IPS DF 6.9 (cell line): Measurements from ENCODE around the gene ZNF33A.

Experiments
- DNase-seq: peaks from one replicate; pipeline ENCODE4 v3.0.0-alpha.2; 2013; ENCODE audit warnings: low read depth, low spot score
- H3K27ac ChIP-seq: one replicate; pipeline ENCODE4 v1.5.1; 2013; ENCODE audit warnings: low read length, control low read depth
- H3K27me3 ChIP-seq: 2 replicates; pipeline ENCODE4 v1.6.1; 2013; ENCODE audit warnings: mild to moderate bottlenecking, low read length; ENCODE audit not compliant: control insufficient read depth, insufficient read depth
- H3K36me3 ChIP-seq: 2 replicates; pipeline ENCODE4 v1.6.1; 2013; ENCODE audit warnings: low read length; ENCODE audit not compliant: control insufficient read depth, insufficient read depth
- H3K4me1 ChIP-seq: 2 replicates; pipeline ENCODE4 v1.6.1; 2013; ENCODE audit warnings: low read length; ENCODE audit not compliant: control insufficient read depth, insufficient read depth
- H3K4me3 ChIP-seq: 2 replicates; pipeline ENCODE4 v1.5.1; 2013; ENCODE audit warnings: mild to moderate bottlenecking, low read length
- H3K9me3 ChIP-seq: 2 replicates; pipeline ENCODE4 v1.6.1; 2013; ENCODE audit warnings: low read length, inconsistent platforms; ENCODE audit not compliant: control insufficient read depth, insufficient read depth
- WGBS: extraction: QIAGEN DNeasy Blood & Tissue Kit; methylation state at CpG from one replicate; pipeline ENCODE4 v1.1.7; 2013; ENCODE audit warnings: mixed read lengths, missing lambda C conversion rate; ENCODE audit not compliant: insufficient read length, insufficient coverage; 5-methylcytosine and 5-hydroxymethylcytosine counted together

Gene ZNF33A

GRCh38 chr10:38093816-38094157 lies 83.3 kb downstream of the ZNF33A start:
- H3K4me3 ChIP-seq, result no peak overlapping the region; the same call in 1 of the 2 replicates
- H3K9me3 ChIP-seq, result 0 out of 2 replicates have a peak, but pooled peaks cover 2% of the 10 kb centered on the region
- H3K36me3 ChIP-seq, result no peaks in the 10 kb centered on the region; the same call in 1 of the 2 replicates
- H3K27ac ChIP-seq, result no peak overlapping the region
- H3K27me3 ChIP-seq, result no peaks in the 10 kb centered on the region
- H3K4me1 ChIP-seq, result peaks cover 3% of the 10 kb centered on the region; the same call in 1 of the 2 replicates
- no CpG with 5 or more reads among the region's 16 CpGs for WGBS
- no peak for DNase-seq

- no peak within 1 kb of the TSS for H3K27ac ChIP-seq
- no CpG with 5 or more reads among the region's 59 CpGs for WGBS
- H3K9me3 ChIP-seq, result 0 out of 2 replicates have a peak, but pooled peaks cover 2% of the 10 kb centered on the region
Observed at GRCh38 chr10:38094158-38094926, 83.9 kb downstream of the ZNF33A start, which contains the start of gene ZNF37A. TSS of gene ZNF37A (plus strand) at chr10:38094337. CDS start at chr10:38096618, 2,281 bp downstream.

GRCh38 chr10:38094927-38095574 lies 84.6 kb downstream of the ZNF33A start:
- Histone ChIP-seq H3K4me1 (peaks cover 3% of the 10 kb centered on the region; the same call in 1 of the 2 replicates), H3K27me3 (no peaks in the 10 kb centered on the region), H3K27ac (no peak overlapping the region), H3K4me3 (peak overlapping the region; percentile 44; the same call in 1 of the 2 replicates), H3K9me3 (0 out of 2 replicates have a peak, but pooled peaks cover 2% of the 10 kb centered on the region), H3K36me3 (no peaks in the 10 kb centered on the region; the same call in 1 of the 2 replicates)
- no peak for DNase-seq
- WGBS, result no CpG with 5 or more reads among the region's 21 CpGs

More at GRCh38 chr10:38094158-38094926, 83.9 kb downstream of the ZNF33A start, which contains the start of gene ZNF37A:
- peaks cover 3% of the 10 kb centered on the region; the same call in 1 of the 2 replicates for H3K4me1 ChIP-seq
- no peaks in the 10 kb centered on the region for H3K27me3 ChIP-seq
- H3K4me3 ChIP-seq, result peak within 1 kb of the TSS; percentile 44; the same call in 1 of the 2 replicates
- peak; percentile 72 for DNase-seq
- no peaks in the 10 kb centered on the region; the same call in 1 of the 2 replicates for H3K36me3 ChIP-seq

- H3K36me3 ChIP-seq, result no peaks in the 10 kb centered on the region
- H3K4me1 ChIP-seq, result no peaks in the 10 kb centered on the region
- no peak overlapping the region for H3K27ac ChIP-seq
- H3K27me3 ChIP-seq, result no peaks in the 10 kb centered on the region
- peaks cover 1% of the 10 kb centered on the region; the same call in 1 of the 2 replicates for H3K9me3 ChIP-seq
- DNase-seq, result no peak
- WGBS, result no CpG with 5 or more reads among the region's 1 CpG
- H3K4me3 ChIP-seq, result no peak overlapping the region
Observed at GRCh38 chr10:38102880-38103279, 92.4 kb downstream of the ZNF33A start.

GRCh38 chr10:38103756-38104155 lies 93.3 kb downstream of the ZNF33A start:
- no peak overlapping the region for H3K4me3 ChIP-seq
- WGBS, result no CpG with 5 or more reads among the region's 3 CpGs
- DNase-seq, result no peak
- H3K27me3 ChIP-seq, result no peaks in the 10 kb centered on the region
- H3K9me3 ChIP-seq, result peaks cover 1% of the 10 kb centered on the region; the same call in 1 of the 2 replicates
- no peaks in the 10 kb centered on the region for H3K36me3 ChIP-seq
- H3K4me1 ChIP-seq, result no peaks in the 10 kb centered on the region
- no peak overlapping the region for H3K27ac ChIP-seq

GRCh38 chr10:38112159-38112558 lies 101.7 kb downstream of the ZNF33A start:
- no peaks in the 10 kb centered on the region for H3K27me3 ChIP-seq
- peaks cover 4% of the 10 kb centered on the region for H3K9me3 ChIP-seq
- no peak overlapping the region for H3K4me3 ChIP-seq
- DNase-seq, result no peak
- no peaks in the 10 kb centered on the region for H3K4me1 ChIP-seq
- no CpG with 5 or more reads among the region's 2 CpGs for WGBS
- no peaks in the 10 kb centered on the region for H3K36me3 ChIP-seq
- no peak overlapping the region for H3K27ac ChIP-seq
